Astrocyte (in vitro differentiated cells and primary cell): Measurements from ENCODE around the gene ARPC2. TPM values are rescaled to one million over a fixed set of nuclear protein-coding genes. Genes with fewer than 3 reads are reported as not detected.

Experiments
- DNase-seq: peaks from one replicate; pipeline ENCODE4 v3.0.0-alpha.2; 2010; ENCODE audit warnings: low read depth
- FAIRE-seq: peaks from 2 replicates; lab custom pipeline; 2011; peaks lifted over from hg19 to GRCh38; lab: Jason Lieb, UNC
- H2AFZ ChIP-seq: 2 replicates; pipeline ENCODE4 v1.6.0; 2012; ENCODE audit warnings: low read depth, low read length, inconsistent platforms
- H3K27ac ChIP-seq: 2 replicates; pipeline ENCODE4 v1.5.1; 2011; ENCODE audit warnings: low read depth, low read length, inconsistent platforms
- H3K27me3 ChIP-seq: 2 replicates; pipeline ENCODE4 v1.6.0; 2011; ENCODE audit warnings: low read length, inconsistent platforms; ENCODE audit not compliant: insufficient read depth
- H3K36me3 ChIP-seq: 2 replicates; pipeline ENCODE4 v1.5.1; 2011; ENCODE audit warnings: low read length, inconsistent platforms; ENCODE audit not compliant: insufficient read depth
- H3K4me1 ChIP-seq: 2 replicates; pipeline ENCODE4 v1.5.1; 2011; ENCODE audit warnings: low read length, inconsistent platforms; ENCODE audit not compliant: insufficient read depth
- H3K4me2 ChIP-seq: 2 replicates; pipeline ENCODE4 v1.6.0; 2012; ENCODE audit warnings: low read length, inconsistent platforms
- H3K4me3 ChIP-seq: 2 replicates; pipeline ENCODE4 v1.5.1; 2011; ENCODE audit warnings: low read depth, mild to moderate bottlenecking, low read length, inconsistent platforms; ENCODE audit not compliant: insufficient read depth
- H3K79me2 ChIP-seq: 2 replicates; pipeline ENCODE4 v1.6.0; 2012; ENCODE audit warnings: mild to moderate bottlenecking, low read length, inconsistent platforms; ENCODE audit not compliant: insufficient read depth
- H3K9ac ChIP-seq: 2 replicates; pipeline ENCODE4 v1.6.0; 2012; ENCODE audit warnings: mild to moderate bottlenecking, low read length, inconsistent platforms
- H3K9me3 ChIP-seq: 2 replicates; pipeline ENCODE4 v1.5.1; 2012; ENCODE audit warnings: low read depth, mild to moderate bottlenecking, low read length, inconsistent platforms; ENCODE audit not compliant: insufficient read depth
- H4K20me1 ChIP-seq: 2 replicates; pipeline ENCODE4 v1.6.0; 2012; ENCODE audit warnings: low read length, inconsistent platforms; ENCODE audit not compliant: insufficient read depth
- H3K27ac Mint-ChIP-seq: one replicate; pipeline ENCODE4 v1.8.0; 2021; ENCODE audit warnings: mild to moderate bottlenecking, mixed read lengths; ENCODE audit not compliant: unreplicated experiment
- H3K27me3 Mint-ChIP-seq: one replicate; pipeline ENCODE4 v1.8.0; 2021; ENCODE audit warnings: low read depth, mixed read lengths; ENCODE audit not compliant: unreplicated experiment
- H3K36me3 Mint-ChIP-seq: one replicate; pipeline ENCODE4 v1.8.0; 2021; ENCODE audit warnings: low read depth, mixed read lengths; ENCODE audit not compliant: unreplicated experiment
- H3K4me1 Mint-ChIP-seq: one replicate; pipeline ENCODE4 v1.8.0; 2021; ENCODE audit warnings: low read depth, mixed read lengths; ENCODE audit not compliant: unreplicated experiment
- H3K4me3 Mint-ChIP-seq: one replicate; pipeline ENCODE4 v1.8.0; 2021; ENCODE audit warnings: mild to moderate bottlenecking, moderate library complexity, mixed read lengths; ENCODE audit not compliant: unreplicated experiment
- H3K9me3 Mint-ChIP-seq: one replicate; pipeline ENCODE4 v1.8.0; 2021; ENCODE audit warnings: mild to moderate bottlenecking, mixed read lengths; ENCODE audit not compliant: unreplicated experiment
- EZH2 ChIP-seq: IDR thresholded peaks from 2 replicates; pipeline ENCODE4 v1.6.1; 2012; ENCODE audit warnings: mild to moderate bottlenecking, low read length, inconsistent platforms; ENCODE audit not compliant: insufficient read depth
- total RNA-seq: library from RNA; stranded (reverse); gene quantifications from 2 replicates; pipeline ENCODE4 v1.2.1, GENCODE V29; 2021
- TF ChIP-seq, protein P1 (sequence below): IDR thresholded peaks from 2 replicates; pipeline ENCODE4 v1.5.1; 2011; ENCODE audit warnings: low read depth, mild to moderate bottlenecking, inconsistent platforms, low read length, moderate library complexity; ENCODE audit not compliant: insufficient read depth

The ARPC2 gene
- total RNA-seq, 1 donor from 2014 or later: 535 TPM

DNA sequence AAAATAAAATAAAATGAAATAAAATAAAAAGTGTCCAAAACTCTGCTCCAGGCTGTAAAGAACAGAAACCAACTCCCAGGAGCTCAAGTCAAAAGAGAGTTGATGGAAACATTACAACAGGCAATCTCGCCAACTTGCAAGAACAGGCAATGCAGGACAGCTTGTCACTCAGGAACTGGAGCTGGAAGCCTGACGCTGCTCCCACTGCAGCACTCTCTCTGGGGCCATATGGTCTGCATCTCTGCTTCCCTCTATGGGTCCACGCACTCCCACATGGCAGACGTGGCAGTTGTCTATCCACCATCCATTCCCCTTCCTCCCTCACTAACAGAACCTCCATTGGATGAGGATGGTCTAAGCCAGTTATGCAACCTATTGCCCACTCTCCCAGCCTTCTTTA is 23.3 kb upstream of the ARPC2 start:
- Histone ChIP-seq H3K4me3 (no peak overlapping the region), H4K20me1 (no peaks in the 10 kb centered on the region), H3K4me1 (no peaks in the 10 kb centered on the region), H3K36me3 (no peaks in the 10 kb centered on the region), H3K79me2 (no peaks in the 10 kb centered on the region), H3K9ac (no peak overlapping the region), H3K4me2 (no peak overlapping the region), H3K9me3 (no peaks in the 10 kb centered on the region), H2AFZ (no peak overlapping the region), H3K27me3 (no peaks in the 10 kb centered on the region), H3K27ac (no peak overlapping the region)
- Mint-ChIP-seq H3K36me3 (no peaks in the 10 kb centered on the region), H3K4me3 (no peak overlapping the region), H3K27ac (no peak overlapping the region), H3K4me1 (no peaks in the 10 kb centered on the region), H3K27me3 (peaks cover 8% of the 10 kb centered on the region), H3K9me3 (no peaks in the 10 kb centered on the region)
- DNase-seq: no peak
- TF ChIP-seq EZH2: no peak
- TF ChIP-seq, protein P1, sequence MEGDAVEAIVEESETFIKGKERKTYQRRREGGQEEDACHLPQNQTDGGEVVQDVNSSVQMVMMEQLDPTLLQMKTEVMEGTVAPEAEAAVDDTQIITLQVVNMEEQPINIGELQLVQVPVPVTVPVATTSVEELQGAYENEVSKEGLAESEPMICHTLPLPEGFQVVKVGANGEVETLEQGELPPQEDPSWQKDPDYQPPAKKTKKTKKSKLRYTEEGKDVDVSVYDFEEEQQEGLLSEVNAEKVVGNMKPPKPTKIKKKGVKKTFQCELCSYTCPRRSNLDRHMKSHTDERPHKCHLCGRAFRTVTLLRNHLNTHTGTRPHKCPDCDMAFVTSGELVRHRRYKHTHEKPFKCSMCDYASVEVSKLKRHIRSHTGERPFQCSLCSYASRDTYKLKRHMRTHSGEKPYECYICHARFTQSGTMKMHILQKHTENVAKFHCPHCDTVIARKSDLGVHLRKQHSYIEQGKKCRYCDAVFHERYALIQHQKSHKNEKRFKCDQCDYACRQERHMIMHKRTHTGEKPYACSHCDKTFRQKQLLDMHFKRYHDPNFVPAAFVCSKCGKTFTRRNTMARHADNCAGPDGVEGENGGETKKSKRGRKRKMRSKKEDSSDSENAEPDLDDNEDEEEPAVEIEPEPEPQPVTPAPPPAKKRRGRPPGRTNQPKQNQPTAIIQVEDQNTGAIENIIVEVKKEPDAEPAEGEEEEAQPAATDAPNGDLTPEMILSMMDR: no peak
- FAIRE-seq: no peak

DNA sequence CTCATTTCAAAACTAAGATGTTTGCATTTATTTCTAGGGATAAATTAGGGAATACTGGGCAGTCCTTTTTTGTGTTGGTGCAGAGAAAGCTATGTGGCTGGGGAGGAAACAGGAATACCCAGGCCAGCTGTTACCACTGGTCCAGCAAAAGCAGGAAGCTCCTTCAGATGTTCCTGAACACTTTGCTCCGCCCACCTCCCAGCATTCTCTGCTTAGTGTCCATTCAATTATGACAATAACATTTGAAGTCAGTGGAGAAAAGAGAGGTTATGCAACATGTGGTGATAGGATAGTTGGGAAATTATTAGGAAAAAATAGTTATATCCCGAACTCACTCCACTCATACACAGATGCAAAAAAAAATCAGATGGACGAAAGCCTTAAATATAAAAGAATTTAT is 22.1 kb upstream of the ARPC2 start:
- Histone ChIP-seq H3K4me1 (no peaks in the 10 kb centered on the region), H3K4me3 (no peak overlapping the region), H3K27me3 (no peaks in the 10 kb centered on the region), H4K20me1 (no peaks in the 10 kb centered on the region), H2AFZ (no peak overlapping the region), H3K9ac (no peak overlapping the region), H3K9me3 (no peaks in the 10 kb centered on the region), H3K36me3 (no peaks in the 10 kb centered on the region), H3K4me2 (no peak overlapping the region), H3K27ac (no peak overlapping the region), H3K79me2 (no peaks in the 10 kb centered on the region)
- Mint-ChIP-seq H3K36me3 (no peaks in the 10 kb centered on the region), H3K9me3 (no peaks in the 10 kb centered on the region), H3K27ac (no peak overlapping the region), H3K4me1 (no peaks in the 10 kb centered on the region), H3K27me3 (peaks cover 15% of the 10 kb centered on the region), H3K4me3 (no peak overlapping the region)
- FAIRE-seq: no peak
- TF ChIP-seq EZH2: no peak
- TF ChIP-seq, protein P1: no peak
- no peak for DNase-seq

DNA sequence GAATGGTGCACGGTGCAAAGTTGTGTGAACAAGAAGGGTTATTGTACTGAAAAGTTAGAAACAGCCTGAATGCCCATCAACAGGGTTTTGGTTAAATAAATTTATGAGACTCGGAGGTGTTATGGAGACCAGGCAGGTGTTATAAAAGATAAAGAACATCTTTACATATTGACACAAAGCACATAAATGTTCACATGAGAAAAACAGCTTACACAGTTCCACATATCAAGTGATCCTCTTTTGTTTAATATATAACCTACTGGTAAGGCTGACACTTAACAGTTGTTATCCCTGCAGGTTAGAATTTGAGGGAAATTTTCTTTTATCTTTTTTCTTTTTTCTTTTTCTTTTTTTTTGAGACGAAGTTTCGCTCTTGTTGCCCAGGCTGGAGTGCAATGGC is 20.0 kb upstream of the ARPC2 start:
- H3K4me3 Mint-ChIP-seq: no peak overlapping the region
- H3K4me1 Mint-ChIP-seq: no peaks in the 10 kb centered on the region

More for the DNA sequence above, 20.0 kb upstream of the ARPC2 start:
- FAIRE-seq: no peak
- Histone ChIP-seq H3K79me2 (no peaks in the 10 kb centered on the region), H3K27ac (no peak overlapping the region), H3K36me3 (no peaks in the 10 kb centered on the region), H4K20me1 (no peaks in the 10 kb centered on the region), H3K9me3 (no peaks in the 10 kb centered on the region), H3K4me2 (no peak overlapping the region), H3K9ac (no peak overlapping the region), H3K4me3 (no peak overlapping the region), H3K4me1 (no peaks in the 10 kb centered on the region), H3K27me3 (no peaks in the 10 kb centered on the region), H2AFZ (no peak overlapping the region)
- TF ChIP-seq, protein P1: no peak
- no peak for TF ChIP-seq EZH2
- Mint-ChIP-seq H3K27ac (no peak overlapping the region), H3K9me3 (no peaks in the 10 kb centered on the region), H3K27me3 (peaks cover 26% of the 10 kb centered on the region), H3K36me3 (no peaks in the 10 kb centered on the region)
- no peak for DNase-seq
